HG03442 (cell line): ENCODE results near the gene LRG1.

Experiments
- ATAC-seq: cut with Tn5 transposase; IDR thresholded peaks from one replicate; pipeline ENCODE4 v1.9.1; 2021; ENCODE audit warnings: mild to moderate bottlenecking, moderate library complexity; ENCODE audit not compliant: unreplicated experiment

The LRG1 gene, protein sequence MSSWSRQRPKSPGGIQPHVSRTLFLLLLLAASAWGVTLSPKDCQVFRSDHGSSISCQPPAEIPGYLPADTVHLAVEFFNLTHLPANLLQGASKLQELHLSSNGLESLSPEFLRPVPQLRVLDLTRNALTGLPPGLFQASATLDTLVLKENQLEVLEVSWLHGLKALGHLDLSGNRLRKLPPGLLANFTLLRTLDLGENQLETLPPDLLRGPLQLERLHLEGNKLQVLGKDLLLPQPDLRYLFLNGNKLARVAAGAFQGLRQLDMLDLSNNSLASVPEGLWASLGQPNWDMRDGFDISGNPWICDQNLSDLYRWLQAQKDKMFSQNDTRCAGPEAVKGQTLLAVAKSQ

DNA sequence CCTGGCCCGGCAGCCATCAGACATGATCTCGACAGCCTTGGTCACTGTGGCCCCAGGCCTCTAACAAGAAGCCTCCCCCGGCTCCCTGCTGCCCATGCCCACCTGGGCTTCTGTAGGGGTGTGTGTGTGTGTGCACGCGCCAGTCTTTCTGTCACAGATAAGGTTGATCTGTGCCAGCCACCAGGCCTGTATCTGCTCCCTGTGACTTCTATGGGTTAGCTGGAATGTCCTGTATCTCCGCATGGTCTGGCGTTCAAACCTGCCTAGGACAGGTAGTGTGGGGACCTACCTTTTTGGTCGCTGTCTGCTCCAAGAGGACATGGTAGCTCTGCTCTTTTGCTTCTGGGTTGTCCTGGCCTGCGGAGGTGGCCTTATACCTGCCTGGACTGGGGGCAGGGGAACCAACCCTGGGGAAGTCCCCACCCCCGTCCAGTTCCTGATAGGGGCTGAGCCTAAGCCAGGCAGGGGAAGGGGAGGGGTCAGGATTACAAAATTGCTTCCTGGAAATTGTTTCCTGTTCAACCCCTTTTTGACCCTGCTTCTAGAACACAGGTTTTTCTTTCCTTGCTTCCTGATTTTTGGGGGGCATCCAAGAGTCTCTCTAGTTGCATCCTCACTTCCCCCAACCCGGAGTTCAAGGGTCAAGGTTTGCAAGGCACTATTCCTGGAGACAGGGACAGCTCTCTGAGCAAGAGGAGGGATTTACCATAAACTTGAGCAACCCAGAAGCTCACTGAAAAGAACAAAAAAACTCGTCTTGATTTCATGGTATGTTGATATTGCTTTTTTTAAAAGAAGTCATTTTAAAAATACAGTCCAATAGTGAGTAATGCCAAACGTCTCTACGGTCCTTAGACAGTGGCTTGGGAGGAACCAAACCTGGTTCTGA, at the start of gene LRG1:
TSS of gene LRG1 (minus strand) at position 344 of the 889 bp plus-strand sequence. CDS start at position 321, 23 bp downstream.
- ATAC-seq: no peak

DNA sequence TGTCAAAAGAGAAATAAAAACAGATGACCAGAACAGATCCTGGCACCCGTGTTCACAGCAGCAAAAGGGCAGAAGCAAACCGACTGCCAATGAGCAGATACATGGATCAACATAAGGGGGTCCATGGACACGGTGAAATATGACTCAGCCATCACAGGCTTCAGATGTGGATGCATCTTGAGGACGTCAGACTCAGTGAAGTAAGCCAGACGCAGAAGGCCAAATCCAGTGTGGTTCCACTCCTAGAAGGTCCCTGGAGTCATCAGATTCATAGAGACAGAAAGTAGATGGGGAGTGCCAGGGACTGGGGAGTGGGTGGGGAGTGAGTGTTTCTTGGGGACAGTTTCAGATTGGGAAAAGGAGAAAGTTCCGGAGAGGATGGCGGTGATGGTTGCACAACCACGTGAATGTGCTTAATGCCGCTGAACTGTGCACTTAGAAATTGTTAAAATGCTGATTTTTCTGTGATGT, 48.5 kb upstream of the LRG1 start:
- no peak for ATAC-seq

DNA sequence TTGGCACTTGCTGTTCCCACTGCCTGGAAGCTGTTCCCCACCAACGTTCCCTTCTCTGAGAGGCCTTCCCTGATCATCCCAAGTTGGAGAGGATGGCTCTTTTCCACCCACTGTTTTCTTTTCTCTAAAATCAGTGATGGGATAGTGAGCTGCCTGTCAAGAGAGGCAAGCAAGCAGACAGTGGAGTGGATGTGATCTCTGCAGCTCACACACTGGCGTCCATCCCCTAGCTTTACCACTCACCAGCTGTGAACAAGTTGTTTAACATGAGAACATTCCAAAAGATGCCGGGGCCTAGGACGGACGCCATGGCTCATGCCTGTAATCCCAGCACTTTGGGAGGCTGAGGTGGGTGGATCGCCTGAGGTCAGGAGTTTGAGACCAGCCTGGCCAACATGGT, 47.7 kb upstream of the LRG1 start:
- ATAC-seq: no peak

DNA sequence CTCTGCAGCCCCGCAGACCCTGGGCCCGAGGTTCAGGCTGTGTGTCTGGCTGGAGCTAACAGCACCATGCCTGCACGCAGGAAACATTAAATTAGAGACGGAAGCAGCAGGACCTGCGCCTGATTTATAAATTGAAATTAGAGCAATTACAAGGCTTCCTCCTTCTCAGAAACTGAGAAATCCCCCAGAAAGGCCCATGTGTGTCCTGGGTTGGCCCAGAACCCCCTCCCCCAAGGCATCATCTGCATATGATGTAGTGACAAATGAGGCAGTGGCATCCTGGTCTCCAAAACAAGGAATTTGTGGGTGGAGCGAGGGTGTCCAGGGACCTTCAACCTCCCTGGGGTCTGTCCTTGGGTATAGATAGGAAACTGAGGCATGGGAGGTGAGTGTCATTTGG, 46.9 kb upstream of the LRG1 start:
- no peak for ATAC-seq

DNA sequence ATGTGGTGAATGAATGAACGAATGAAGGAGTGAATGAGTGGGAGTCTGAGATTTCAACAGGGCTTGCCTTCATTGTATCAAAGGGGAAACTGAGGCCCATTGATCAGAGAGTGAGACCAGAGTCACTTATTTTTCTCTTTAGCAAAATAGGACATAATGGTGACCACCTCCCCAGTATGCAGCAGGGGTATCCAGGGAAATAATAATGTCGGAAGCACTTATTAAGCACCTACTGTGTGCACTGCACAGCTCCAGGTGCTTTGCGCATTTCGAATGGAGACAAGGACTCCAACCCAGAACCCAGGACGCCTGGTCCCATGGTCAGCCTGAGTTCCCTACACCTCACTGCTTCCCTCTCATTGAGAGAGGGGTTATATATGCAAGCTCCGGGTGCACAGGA, 46.4 kb upstream of the LRG1 start:
- no peak for ATAC-seq

DNA sequence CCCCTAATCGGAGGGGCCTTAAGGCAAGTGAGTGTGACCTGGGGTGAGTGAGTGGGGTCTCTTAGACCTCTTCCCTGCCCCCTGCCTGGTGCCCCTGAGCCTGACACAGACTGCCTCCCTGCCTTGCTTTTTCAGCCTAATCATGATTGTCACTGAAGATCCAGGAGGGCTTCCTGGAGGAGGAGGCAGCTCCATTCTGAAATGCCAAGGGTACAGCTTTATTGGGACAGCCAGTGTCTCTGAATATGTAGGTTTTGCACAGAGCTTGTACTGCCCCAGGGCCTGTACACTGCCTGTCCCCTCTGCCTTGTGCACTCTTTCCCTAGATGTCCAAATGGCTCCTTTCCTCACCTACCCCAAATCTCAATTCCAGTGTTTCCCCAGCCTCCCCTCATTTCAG, 45.7 kb upstream of the LRG1 start:
- no peak for ATAC-seq

DNA sequence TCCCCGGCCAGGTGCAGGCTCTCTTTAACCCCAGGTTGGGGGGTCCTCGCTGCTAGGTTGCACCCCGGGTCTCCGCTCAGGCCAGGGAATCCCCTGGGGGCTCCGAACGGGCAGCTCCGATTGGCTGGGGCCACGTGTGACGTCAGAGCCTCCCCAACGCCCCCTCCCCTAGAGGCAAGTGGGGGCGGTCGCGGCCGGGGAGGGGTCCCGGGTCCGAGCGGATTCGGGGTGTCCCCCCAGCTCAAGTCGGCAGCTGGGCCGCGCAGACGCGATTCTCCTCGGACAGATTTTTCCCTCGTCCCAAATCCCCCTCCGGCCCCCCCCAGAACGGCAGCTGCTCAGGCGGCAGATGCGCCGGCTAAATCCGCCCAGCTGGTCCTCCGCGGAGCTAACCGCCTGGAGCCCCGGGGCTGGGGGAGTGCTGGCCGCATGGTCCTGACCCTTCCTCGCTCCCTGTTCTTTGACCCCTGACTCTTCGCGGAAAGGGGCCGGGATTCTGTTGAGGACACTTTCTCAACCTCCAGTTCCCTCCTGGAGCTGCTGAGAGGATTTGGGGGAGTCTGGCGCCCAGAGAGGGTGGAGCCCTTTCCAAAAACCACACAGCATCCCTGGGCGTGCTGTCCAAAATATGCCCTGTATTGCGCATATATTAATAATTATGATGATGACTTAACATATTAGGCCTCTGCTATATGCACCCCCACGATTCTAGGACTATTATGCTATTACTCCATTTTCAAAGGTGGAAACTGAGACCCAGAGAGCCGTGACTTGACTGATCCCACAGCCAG, 45.0 kb upstream of the LRG1 start:
- ATAC-seq: no peak

DNA sequence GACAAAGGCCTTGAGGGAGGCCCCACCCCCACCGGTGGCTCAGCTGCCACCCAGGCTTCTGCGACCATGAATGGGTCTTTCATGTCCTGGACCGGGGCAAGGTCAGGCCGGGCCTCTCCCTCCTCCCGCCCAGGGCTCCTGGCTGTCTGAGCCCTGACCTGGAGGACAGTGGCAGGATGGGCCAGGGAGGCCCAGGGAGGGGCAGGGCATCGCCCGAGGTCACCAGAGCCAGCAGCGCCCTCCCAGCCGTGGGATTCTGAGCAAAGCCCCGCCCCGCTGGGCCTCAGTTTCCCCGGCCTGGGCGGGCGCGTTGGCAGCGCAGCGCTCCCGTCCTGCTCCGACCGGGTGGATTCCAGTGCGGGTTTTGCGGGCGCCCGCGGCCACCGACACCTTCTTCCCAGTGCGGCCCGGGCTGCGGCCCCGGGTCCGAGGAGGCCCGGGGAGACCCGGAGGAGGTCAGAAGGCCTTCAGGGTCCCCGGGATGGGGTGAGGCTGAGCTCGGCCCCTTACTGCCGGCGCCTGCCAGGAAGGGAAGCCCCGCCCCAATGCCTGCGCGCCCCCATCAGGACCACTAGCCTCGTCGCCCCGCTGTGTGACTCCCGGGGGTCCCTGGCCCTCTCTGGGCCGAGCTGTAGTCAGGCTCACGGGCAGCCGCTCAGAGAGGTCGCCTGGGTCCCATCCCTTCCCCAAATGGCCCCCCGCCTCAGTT, 44.3 kb upstream of the LRG1 start:
- no peak for ATAC-seq

DNA sequence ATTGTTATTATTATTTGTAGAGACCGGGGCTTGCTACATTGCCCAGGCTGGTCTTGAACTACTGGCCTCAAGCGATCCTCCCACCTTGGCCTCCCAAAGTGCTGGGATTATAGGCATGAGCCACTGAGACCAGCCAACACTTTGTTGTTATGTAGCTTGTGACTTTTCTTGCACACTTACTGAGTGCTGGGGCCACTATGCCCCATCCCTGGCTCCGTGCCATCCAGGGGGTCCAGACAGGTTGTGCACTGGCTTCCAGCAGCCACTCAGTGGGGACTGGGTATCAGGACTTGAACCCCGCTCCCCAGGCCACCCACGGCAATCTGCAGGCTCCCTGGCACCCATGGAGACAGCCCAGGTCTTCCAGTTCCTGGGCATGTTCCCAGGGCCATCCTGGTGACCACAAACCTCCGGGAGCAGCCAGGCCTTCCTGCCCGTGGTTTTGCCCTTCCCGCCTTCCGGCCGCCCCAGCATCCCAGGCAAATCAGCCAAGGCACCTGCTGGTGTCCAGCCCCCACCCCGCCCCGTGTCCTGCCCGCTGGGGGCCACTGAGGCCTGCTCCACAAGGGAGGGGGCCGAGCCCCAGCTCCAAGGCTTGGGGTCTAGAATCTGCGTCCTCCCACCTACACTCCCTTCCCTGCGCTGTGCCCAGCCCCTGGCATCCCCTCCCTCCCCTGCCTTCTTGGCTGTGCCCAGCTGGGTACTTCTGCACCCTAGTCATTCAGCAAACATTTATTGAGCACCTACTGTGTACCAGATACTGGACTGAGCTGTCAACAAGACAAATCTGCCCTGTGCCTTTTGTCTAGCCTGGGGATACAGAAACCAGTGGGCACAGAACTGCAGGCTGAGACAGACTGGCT, 43.4 kb upstream of the LRG1 start:
- no peak for ATAC-seq

DNA sequence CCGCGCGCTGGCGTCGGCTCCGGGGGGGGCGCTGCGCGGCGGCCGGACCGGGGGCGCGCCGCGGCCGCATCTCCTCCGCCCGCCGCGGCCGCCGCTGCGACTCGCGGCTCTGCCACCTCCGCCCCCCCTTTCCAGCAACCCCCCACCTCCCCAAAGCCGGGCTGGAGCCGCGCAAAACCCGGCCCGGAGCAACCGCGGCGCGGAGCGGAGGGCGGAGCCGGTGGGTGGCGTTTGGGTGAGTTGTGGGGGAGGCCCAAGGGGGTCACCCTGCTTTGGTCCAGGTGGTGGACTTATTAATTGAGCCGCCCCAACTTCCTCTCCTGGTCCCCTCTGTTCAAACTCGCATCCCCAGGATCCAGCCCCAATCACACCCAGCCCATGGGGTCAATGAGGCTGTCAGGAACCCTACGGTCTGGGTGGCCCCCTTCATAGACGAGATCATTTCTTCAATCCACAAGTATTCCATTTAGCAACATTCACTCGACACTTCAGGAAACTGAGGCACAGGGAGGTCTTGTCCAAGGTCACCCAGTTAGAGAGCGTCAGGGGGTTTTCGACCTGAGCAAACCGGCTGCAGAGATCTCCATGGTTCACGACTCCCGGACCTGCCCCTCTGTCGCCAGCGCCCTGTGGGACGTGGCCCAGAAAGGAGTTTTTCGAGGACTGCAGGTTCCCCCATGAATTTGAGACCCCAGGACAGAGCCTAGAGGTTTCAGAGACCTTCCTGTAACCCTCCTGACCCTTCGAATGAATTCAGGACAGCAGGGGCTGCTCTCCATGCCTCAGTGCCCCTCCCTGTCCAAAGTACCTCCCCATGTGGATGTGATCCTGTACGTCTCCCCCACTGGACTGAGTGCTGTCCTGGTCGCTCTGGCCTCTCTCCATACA, 42.1 kb upstream of the LRG1 start:
- no peak for ATAC-seq

DNA sequence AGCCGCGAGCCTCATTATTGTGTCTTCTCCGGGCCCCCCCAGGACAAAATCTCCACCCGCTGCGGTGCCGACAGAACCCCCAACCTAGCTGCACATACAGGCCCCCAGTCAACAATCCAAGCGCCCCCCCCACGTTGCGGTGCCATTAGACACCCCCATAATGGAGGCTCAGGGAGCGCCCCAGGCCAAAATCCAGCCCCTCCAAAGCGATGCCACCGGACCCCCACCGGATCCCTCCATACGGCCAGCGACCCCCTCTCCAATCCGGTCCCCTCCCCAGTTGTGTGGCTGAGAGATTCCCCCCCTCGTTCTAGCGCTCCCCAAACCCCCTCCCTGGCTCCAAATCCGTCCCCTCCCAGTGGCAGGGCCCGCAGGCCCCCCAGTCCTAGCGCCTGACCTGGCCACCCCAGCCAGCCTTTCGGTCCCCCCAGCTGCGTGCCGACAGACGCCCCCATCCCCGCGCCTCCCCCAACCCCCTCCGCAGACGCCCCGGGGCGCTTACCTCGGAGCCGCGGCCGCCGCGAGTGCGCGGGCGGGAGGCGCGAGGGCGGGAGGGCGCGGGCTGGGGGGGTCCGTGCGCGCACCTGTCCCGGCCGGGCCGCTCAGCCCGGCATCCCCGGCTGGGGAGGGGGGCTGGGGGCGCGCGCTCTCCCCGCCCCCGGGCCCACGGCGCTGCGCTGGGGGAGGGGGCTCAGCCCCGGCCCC, 41.3 kb upstream of the LRG1 start:
- no peak for ATAC-seq

DNA sequence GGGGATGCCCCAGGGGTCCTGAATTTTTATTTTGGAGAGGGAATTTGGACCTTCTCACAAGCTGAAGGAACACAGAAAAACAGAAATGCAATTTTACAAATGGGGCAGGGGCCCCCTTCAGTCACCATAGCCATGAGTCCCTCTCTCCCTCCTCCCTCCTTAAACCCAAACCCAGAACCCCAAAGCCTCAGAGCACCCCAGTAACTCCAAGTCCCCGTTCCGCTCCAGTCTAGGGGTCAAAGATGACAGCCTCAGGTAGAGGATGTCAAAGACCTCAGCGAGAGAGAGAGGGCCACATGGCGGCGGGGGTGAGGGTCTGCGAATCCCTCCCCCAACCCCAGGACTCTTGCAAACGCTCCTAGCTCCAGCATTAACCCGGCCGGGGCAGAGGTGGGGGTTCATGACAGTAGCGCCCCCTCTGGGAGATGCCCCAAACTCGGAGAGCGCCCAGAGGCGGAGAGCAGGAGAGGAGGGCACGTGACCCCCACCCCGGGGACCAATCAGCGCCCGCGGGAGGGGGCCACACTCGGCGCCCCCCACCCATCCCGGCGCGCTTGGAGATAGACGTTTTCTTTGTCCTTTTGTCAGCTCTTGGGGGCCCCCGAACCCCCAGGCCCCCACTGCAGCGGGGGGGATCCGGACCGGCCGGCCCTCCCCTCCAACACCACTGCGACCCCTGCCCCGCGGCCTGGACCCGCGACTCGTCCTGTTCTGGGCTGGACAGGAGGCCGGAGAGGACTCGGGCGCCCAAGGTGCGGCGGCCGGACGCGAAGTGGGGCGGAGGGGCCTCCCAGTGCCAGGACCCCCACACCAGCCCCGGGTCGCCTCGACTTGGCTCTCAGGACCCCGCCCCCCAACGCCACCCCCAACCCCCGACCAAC, 40.4 kb upstream of the LRG1 start:
- no peak for ATAC-seq

DNA sequence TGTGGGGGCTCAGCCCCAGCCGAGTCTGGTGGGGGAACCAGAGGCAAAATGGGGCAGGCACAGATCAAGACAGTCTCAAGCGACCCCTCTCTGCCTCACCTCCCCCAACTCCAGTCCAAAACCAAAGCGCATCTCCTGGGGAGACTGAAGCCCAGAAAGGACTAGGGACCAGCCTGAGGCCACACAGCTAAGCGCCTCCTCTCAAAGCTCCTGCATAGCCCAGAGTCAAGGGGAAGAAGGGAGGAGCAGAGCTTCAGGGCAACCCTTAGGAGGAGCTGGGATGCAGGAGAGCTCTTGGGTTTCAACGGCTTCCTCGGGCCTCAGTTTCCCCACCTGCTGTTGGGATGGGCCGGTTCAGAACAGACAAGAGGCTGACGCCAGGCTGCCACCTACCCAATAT, 39.6 kb upstream of the LRG1 start:
- ATAC-seq: no peak

DNA sequence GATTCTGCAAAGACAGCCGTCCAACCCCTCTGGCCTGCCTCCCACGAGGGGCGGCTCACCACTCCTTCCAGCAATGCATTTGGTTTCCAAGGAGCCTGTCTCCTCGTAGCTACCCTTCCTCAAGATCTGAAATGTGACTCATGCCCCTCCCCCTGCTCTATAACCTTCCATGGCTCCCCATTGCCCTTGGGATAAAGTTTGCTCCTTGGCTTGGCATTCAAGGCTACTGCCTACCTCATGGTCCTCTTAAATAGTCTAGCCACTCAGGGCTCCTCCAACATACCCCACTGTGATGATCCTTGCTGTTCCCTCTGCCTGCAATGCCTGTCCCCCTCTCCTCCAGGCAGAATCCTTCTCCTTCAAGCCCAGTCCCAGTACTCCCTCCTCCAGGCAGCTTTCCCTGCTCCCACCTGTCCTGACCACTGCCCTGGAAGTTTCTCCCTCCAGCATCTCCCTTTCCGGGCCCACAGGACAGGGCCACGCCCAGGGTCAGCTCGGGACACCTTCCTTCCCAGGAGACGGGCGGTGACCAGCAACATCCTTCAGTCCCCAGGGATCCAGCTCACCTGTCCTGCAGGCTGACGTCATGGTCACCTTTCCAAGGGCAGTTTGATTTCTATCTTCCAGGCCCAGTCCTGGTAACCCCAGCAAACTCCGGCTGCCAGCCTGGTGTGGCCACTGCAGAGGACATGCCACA, 38.9 kb upstream of the LRG1 start:
- no peak for ATAC-seq

DNA sequence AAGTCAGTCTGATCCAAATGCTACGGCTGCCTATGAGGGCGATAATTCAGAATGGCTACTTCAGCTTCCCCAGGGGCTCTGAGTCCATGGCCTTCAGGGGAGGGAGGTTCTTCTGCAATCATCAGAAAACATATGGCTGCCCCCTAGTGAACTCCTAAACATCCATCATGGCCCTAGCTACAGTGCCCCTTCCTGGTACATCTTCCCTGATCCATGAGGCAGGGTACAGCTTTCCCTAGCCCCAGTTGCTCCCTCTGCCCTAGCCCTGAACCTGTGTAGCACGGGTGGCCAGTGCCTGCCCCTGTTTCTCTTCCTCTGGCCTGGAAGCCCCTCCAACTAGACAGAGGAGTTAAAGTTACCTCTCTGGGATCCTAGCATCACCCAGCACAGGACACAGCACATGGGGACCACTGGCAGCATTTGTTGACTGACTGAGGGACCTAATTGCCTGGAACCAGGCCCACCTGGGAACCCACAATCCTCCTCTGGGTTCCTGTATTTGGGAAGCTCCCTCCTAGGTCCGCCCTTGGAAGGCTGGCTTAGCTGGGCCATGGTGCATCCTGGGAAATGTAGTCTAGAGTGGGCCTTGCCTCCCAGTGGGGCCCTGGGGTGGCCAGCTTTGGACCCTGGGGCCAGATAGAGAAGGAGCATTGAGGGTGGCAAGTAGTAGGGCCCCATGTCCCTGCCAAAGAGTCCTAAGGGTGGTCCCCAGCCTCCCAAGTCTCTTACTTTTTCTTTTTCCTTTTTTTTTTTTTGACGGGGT, 37.4 kb upstream of the LRG1 start:
- ATAC-seq: no peak
